Measurements from ENCODE around the gene AKR1B15. TPM values are rescaled to one million over a fixed set of nuclear protein-coding genes. Genes with fewer than 3 reads are reported as not detected.

AKR1B15 gene
- total and polyA plus RNA-seq, 9 of the 15 experiments (the other 6 are each of a cell fraction or from before 2014, with no cell fraction given): not detected

GRCh38 chr7:134557391-134557790 is 8.5 kb downstream of the AKR1B15 start:
- in situ Hi-C loops (cut with MboI): no loop called here
- H4K20me1 ChIP-seq (replicated peaks; ENCODE audit: control insufficient read depth, insufficient read depth, low read length): no peaks in the 10 kb centered on the region
- DNase-seq (ENCODE audit: extremely low read depth in 1 of 4, low spot score in 3 of 4): no peak
- no peaks in the 10 kb centered on the region for H3K79me2 ChIP-seq (ENCODE audit: control insufficient read depth, insufficient read depth, low read length)
- H3K4me1 ChIP-seq (replicated peaks in 1 of 2; ENCODE audit: control insufficient read depth in 2 of 2, insufficient read depth in 2 of 2, low read length in 2 of 2): no peaks in the 10 kb centered on the region
- WGBS (ENCODE audit: insufficient coverage, low coverage, missing lambda C conversion rate): 0% methylated on average over 6 of the region's 6 CpGs
- peaks cover 36 to 39% of the 10 kb centered on the region in 2 experiments for H3K27me3 ChIP-seq (ENCODE audit: control insufficient read depth in 2 of 2, insufficient read depth in 2 of 2, low read length in 2 of 2)
- no peaks in the 10 kb centered on the region for H3K9me1 ChIP-seq (ENCODE audit: control insufficient read depth, insufficient read depth, low read length)
- H3K4me2 ChIP-seq (ENCODE audit: insufficient read depth, low read length): no peak overlapping the region
- intact Hi-C loops (cut with micrococcal nuclease): no loop called here
- ChIA-PET CTCF (ENCODE audit: low intra/inter-chr PET ratio) (no interaction called here), POLR2A (interaction anchor here (1.0 to 2.3 kb wide), 3 partner anchors 10 to 29 kb away, joined by 3 to 9 read pairs (median 4); no protein-coding TSS in a partner anchor)
- ATAC-seq: no peak
- no peak overlapping the region for H3K9ac ChIP-seq (ENCODE audit: insufficient read depth in 1 of 2, low read depth in 2 of 2, low read length in 2 of 2)
- no TSS peak for BruUV-seq (replicated peaks)
- H2AFZ ChIP-seq (ENCODE audit: low read depth, low read length): no peak overlapping the region
- H3K27ac ChIP-seq (ENCODE audit: extremely low read depth, low read depth, low read length): no peak overlapping the region
- no peak for TF ChIP-seq ZNF217 (CRISPR knock-in tag; IDR thresholded peaks at IDR 0.05)
- no peak for TF ChIP-seq BCL6 (CRISPR knock-in tag; IDR thresholded peaks at IDR 0.05)
- no peak for TF ChIP-seq HLTF (IDR thresholded peaks at IDR 0.05)
- H3K36me3 ChIP-seq (ENCODE audit: control insufficient read depth, insufficient read depth, low read length): no peaks in the 10 kb centered on the region
- FAIRE-seq: no peak
- no peak overlapping the region for H3K4me3 ChIP-seq
- no peaks in the 10 kb centered on the region for H3K9me3 ChIP-seq (replicated peaks; ENCODE audit: control insufficient read depth, insufficient read depth, low read depth, low read length)

- no peak for FAIRE-seq
- Histone ChIP-seq H3K27ac (ENCODE audit: extremely low read depth, low read depth, low read length) (no peak overlapping the region), H4K20me1 (replicated peaks; ENCODE audit: control insufficient read depth, insufficient read depth, low read length) (no peaks in the 10 kb centered on the region), H3K4me3 (no peak overlapping the region), H3K9me3 (replicated peaks; ENCODE audit: control insufficient read depth, insufficient read depth, low read depth, low read length) (no peaks in the 10 kb centered on the region), H2AFZ (ENCODE audit: low read depth, low read length) (no peak overlapping the region), H3K9me1 (ENCODE audit: control insufficient read depth, insufficient read depth, low read length) (no peaks in the 10 kb centered on the region), H3K4me1 (replicated peaks in 1 of 2; ENCODE audit: control insufficient read depth in 2 of 2, insufficient read depth in 2 of 2, low read length in 2 of 2) (no peaks in the 10 kb centered on the region), H3K36me3 (ENCODE audit: control insufficient read depth, insufficient read depth, low read length) (no peaks in the 10 kb centered on the region), H3K9ac (ENCODE audit: insufficient read depth in 1 of 2, low read depth in 2 of 2, low read length in 2 of 2) (no peak overlapping the region), H3K4me2 (ENCODE audit: insufficient read depth, low read length) (no peak overlapping the region), H3K27me3 (ENCODE audit: control insufficient read depth in 2 of 2, insufficient read depth in 2 of 2, low read length in 2 of 2) (peaks cover 28 to 32% of the 10 kb centered on the region in 2 experiments), H3K79me2 (ENCODE audit: control insufficient read depth, insufficient read depth, low read length) (no peaks in the 10 kb centered on the region)
- intact Hi-C loops (cut with micrococcal nuclease) (no loop called here), in situ Hi-C loops (cut with MboI) (no loop called here)
- BruUV-seq (replicated peaks): no TSS peak
- POLR2A ChIA-PET: interaction anchor here (0.7 to 2.3 kb wide), 4 partner anchors 11 to 358 kb away, joined by 3 to 9 read pairs (median 4); no protein-coding TSS in a partner anchor
- CTCF ChIA-PET (ENCODE audit: low intra/inter-chr PET ratio): no interaction called here
- ATAC-seq: no peak
- 0% methylated on average over 5 of the region's 5 CpGs for WGBS (ENCODE audit: insufficient coverage, low coverage, missing lambda C conversion rate)
- no peak for DNase-seq (ENCODE audit: extremely low read depth in 1 of 4, low spot score in 3 of 4)
- TF ChIP-seq MYBL2 (IDR thresholded peaks at IDR 0.05; ENCODE audit: low read depth) (no peak), MYBL2 (CRISPR knock-in tag; IDR thresholded peaks at IDR 0.05; ENCODE audit: borderline replicate concordance) (no peak), EGR1 (conservative IDR thresholded peaks at IDR 0.05) (no peak), RBM25 (IDR thresholded peaks at IDR 0.05; ENCODE audit: low read depth, low read length, severe bottlenecking) (no peak), ZNF184 (CRISPR knock-in tag; IDR thresholded peaks at IDR 0.05) (no peak), SP2 (IDR thresholded peaks at IDR 0.05; ENCODE audit: extremely low read depth, low read depth, low read length, poor library complexity, severe bottlenecking) (no peak), NCOR1 (IDR thresholded peaks at IDR 0.05) (no peak), ILK (tag; IDR thresholded peaks at IDR 0.05; ENCODE audit: borderline replicate concordance, low read depth) (no peak), ZHX1 (conservative IDR thresholded peaks at IDR 0.05; ENCODE audit: low read length) (no peak), ELF1 (tag; IDR thresholded peaks at IDR 0.05) (no peak), DMBX1 (CRISPR knock-in tag; IDR thresholded peaks at IDR 0.05; ENCODE audit: borderline replicate concordance) (no peak), ZFP30 (CRISPR knock-in tag; IDR thresholded peaks at IDR 0.05; ENCODE audit: borderline replicate concordance) (no peak)
Measured at GRCh38 chr7:134558370-134558769, 9.5 kb downstream of the AKR1B15 start.

All from K562 (cell line).